ENCODE results near the gene PM20D2. TPM values are rescaled to one million over a fixed set of nuclear protein-coding genes. Genes with fewer than 3 reads are reported as not detected.
A peak's percentile ranks its signal among the peaks of the same experiment; 100 is the strongest.

Gene PM20D2
- total and polyA plus RNA-seq, 2 of the 8 experiments (the other 6 are each of a cell fraction or from before 2014, with no cell fraction given): 2.7 to 7.6 TPM

GRCh38 chr6:89198235-89198634 is 52.4 kb downstream of the PM20D2 start:
- POLR2A ChIA-PET (ENCODE audit: partially characterized antibody): no interaction called here
- Histone ChIP-seq H3K9ac (replicated peaks in 1 of 4; ENCODE audit: extremely low read depth in 1 of 4, low read depth in 3 of 4, low read length in 3 of 4) (0 out of 7 replicates have a peak overlapping the region, but pooled peaks of 1 of the 4 experiments have one; percentile 22), H3K9me3 (ENCODE audit: insufficient read depth in 2 of 2, low read depth in 1 of 2, low read length in 1 of 2) (peaks cover 0 to 15% of the 10 kb centered on the region in 2 experiments; a peak in 2 of 4 replicates), H3K79me1 (ENCODE audit: low read depth, low read length) (no peaks in the 10 kb centered on the region), H3K4ac (replicated peaks; ENCODE audit: insufficient read length, low read depth, low read length) (no peak overlapping the region), H3K14ac (ENCODE audit: insufficient read length) (no peak overlapping the region), H2BK12ac (ENCODE audit: low read depth, low read length) (no peak overlapping the region), H4K5ac (ENCODE audit: insufficient read length, low read depth, low read length) (no peak overlapping the region), H2AK5ac (ENCODE audit: low read depth, low read length) (no peak overlapping the region), H3K27me3 (replicated peaks in 1 of 4; ENCODE audit: control insufficient read depth in 3 of 4, extremely low read depth in 1 of 4, insufficient read depth in 3 of 4, low read length in 3 of 4) (no peaks in the 10 kb centered on the region), H2BK120ac (replicated peaks; ENCODE audit: low read depth, low read length) (no peak overlapping the region), H2AFZ (ENCODE audit: low read length) (peak overlapping the region; percentile 93), H3K79me2 (ENCODE audit: control insufficient read depth in 1 of 2, insufficient read depth in 2 of 2, low read length in 2 of 2) (no peaks in the 10 kb centered on the region), H2BK15ac (ENCODE audit: low read length) (no peak overlapping the region), H2BK5ac (ENCODE audit: low read depth, low read length) (no peak overlapping the region), H4K20me1 (replicated peaks in 1 of 2; ENCODE audit: control insufficient read depth in 1 of 2, insufficient read depth in 2 of 2, low read length in 2 of 2) (no peaks in the 10 kb centered on the region), H3K36me3 (ENCODE audit: control insufficient read depth in 2 of 4, insufficient read depth in 4 of 4, low read length in 3 of 4) (no peaks in the 10 kb centered on the region; a peak in 1 of 8 replicates), H3K4me3 (ENCODE audit: extremely low read depth in 1 of 4, insufficient read depth in 2 of 4, low read depth in 3 of 4, low read length in 4 of 4) (no peak overlapping the region), H3K4me1 (replicated peaks in 1 of 4; ENCODE audit: control insufficient read depth in 3 of 4, insufficient read depth in 4 of 4, low read length in 3 of 4) (peaks cover 0 to 2% (median 0%) of the 10 kb centered on the region in 4 experiments; a peak in 2 of 7 replicates), H3K23ac (ENCODE audit: insufficient read length) (no peak overlapping the region), H3K56ac (replicated peaks; ENCODE audit: insufficient read length, low read depth, low read length) (no peak overlapping the region), H4K8ac (ENCODE audit: extremely low read depth, insufficient read depth, low read length) (no peak overlapping the region), H2BK20ac (ENCODE audit: low read length) (no peak overlapping the region), H3K18ac (ENCODE audit: extremely low read depth, low read length) (no peak overlapping the region), H4K91ac (replicated peaks; ENCODE audit: insufficient read length, low read length) (no peak overlapping the region), H3K27ac (ENCODE audit: low read depth, low read length) (no peak overlapping the region), H3K4me2 (ENCODE audit: insufficient read depth in 1 of 2, low read depth in 2 of 2, low read length in 2 of 2) (no peak overlapping the region), H3K23me2 (ENCODE audit: low read depth, low read length) (no peaks in the 10 kb centered on the region)
- CTCF ChIA-PET (ENCODE audit: partially characterized antibody): no interaction called here
- WGBS, 2 experiments (ENCODE audit: extremely low coverage in 1 of 2, insufficient coverage in 1 of 2, insufficient read length in 1 of 2, insufficient replicate concordance in 2 of 2, low coverage in 1 of 2, low lambda C conversion rate in 2 of 2, missing lambda C conversion rate in 1 of 2): 83% methylated on average over 5 of the region's 7 CpGs; no CpG with 5 or more reads in 1 of the 2 experiments
- FAIRE-seq (no peak), DNase-seq (ENCODE audit: low read depth in 1 of 2, low spot score in 2 of 2) (no peak)
- TF ChIP-seq JUN (IDR thresholded peaks at IDR 0.05; ENCODE audit: low read depth, low read length) (no peak), ATF3 (IDR thresholded peaks at IDR 0.05; ENCODE audit: insufficient read depth, low read depth, low read length) (no peak), GTF2F1 (IDR thresholded peaks at IDR 0.05; ENCODE audit: borderline replicate concordance, low read depth, low read length) (no peak), TAF1 (IDR thresholded peaks at IDR 0.05; ENCODE audit: low read depth, low read length) (no peak), RXRA (IDR thresholded peaks at IDR 0.05; ENCODE audit: insufficient read depth, low read depth, low read length) (no peak), CHD1 (IDR thresholded peaks at IDR 0.05; ENCODE audit: low read depth, low read length) (no peak), CHD2 (IDR thresholded peaks at IDR 0.05; ENCODE audit: low read length) (no peak), RNF2 (IDR thresholded peaks at IDR 0.05; ENCODE audit: borderline replicate concordance, low read depth, low read length, missing control alignments, poor library complexity, severe bottlenecking) (no peak), POLR2A (IDR thresholded peaks at IDR 0.05; ENCODE audit: control extremely low read depth in 1 of 2, low read depth in 2 of 2, low read length in 2 of 2) (no peak), BACH1 (IDR thresholded peaks at IDR 0.05; ENCODE audit: low read length) (no peak), CEBPB (IDR thresholded peaks at IDR 0.05; ENCODE audit: low read depth, low read length) (no peak), SP2 (IDR thresholded peaks at IDR 0.05; ENCODE audit: low read length) (no peak), ZNF274 (IDR thresholded peaks at IDR 0.05; ENCODE audit: borderline replicate concordance, extremely low read depth, low read length) (no peak), CREB1 (IDR thresholded peaks at IDR 0.05) (no peak), KDM4A (IDR thresholded peaks at IDR 0.05; ENCODE audit: low read depth, low read length, severe bottlenecking) (no peak), JUND (IDR thresholded peaks at IDR 0.05; ENCODE audit: low read length) (no peak)

Measured in H1 (cell line).